Ovary (tissue), 9 donors: ENCODE data around the gene ISG15. TPM values are rescaled to one million over a fixed set of nuclear protein-coding genes. Genes with fewer than 3 reads are reported as not detected.

ENCODE experiments used
- DNase-seq, 5 donors: peaks; one replicate each; pipeline ENCODE4 v3.0.0-alpha.2; 2019 to 2020
- H3K27ac ChIP-seq, 2 donors: fragments of 200-600 bp; one replicate each; pipeline versions ENCODE4 v1.5.1 to v1.8.0; 2019 to 2022
- H3K27me3 ChIP-seq: fragments of 200-600 bp; one replicate; pipeline ENCODE4 v1.8.0; 2022
- H3K36me3 ChIP-seq: fragments of 200-600 bp; sonication (generic); one replicate; pipeline ENCODE4 v1.5.1; 2019
- H3K4me1 ChIP-seq: one replicate; pipeline ENCODE4 v1.8.1; 2013; ENCODE audit warnings: mild to moderate bottlenecking, moderate library complexity; ENCODE audit not compliant: insufficient read depth
- H3K4me3 ChIP-seq: fragments of 200-600 bp; sonication (generic); one replicate; pipeline ENCODE4 v1.5.1; 2017
- H3K9me3 ChIP-seq, 2 donors: fragments of 200-600 bp in 1 of 2; sonication (generic) in 1 of 2; one replicate each; pipeline versions ENCODE4 v1.5.1 to v1.8.1; 2013 to 2019; ENCODE audit warnings: mild to moderate bottlenecking in 1 of 2, moderate library complexity in 1 of 2
- EP300 ChIP-seq: sonication (generic); formaldehyde crosslinking; IDR thresholded peaks from one replicate; pipeline ENCODE4 v1.6.1; 2017; ENCODE audit warnings: antibody characterized with exemption
- POLR2A ChIP-seq: fragments of 450-650 bp; IDR thresholded peaks from one replicate; pipeline ENCODE4 v1.6.1; 2017; ENCODE audit warnings: antibody characterized with exemption, mild to moderate bottlenecking, moderate library complexity
- WGBS, 3 donors: extraction: QIAGEN DNeasy Blood & Tissue Kit in 1 of 3; methylation state at CpG; one replicate each; pipeline versions ENCODE4 v1.1.5 to v1.1.7; 2013 to 2017; 5-methylcytosine and 5-hydroxymethylcytosine counted together
- intact Hi-C, 4 donors: fragments of 100-400 bp; cut with DNase I; formaldehyde crosslinking; loops; one replicate each; pipeline versions ENCODE4 v1.11.0 to v1.15.1; 2022 to 2023
- polyA plus RNA-seq, 2 donors: library from polyadenylated mRNA; stranded (reverse); fragments of 200-250 nt in 1 of 2; fragments of 350-450 nt in 1 of 2; fragmentation: Illumina TruSeq in 1 of 2; extraction: RNeasy Lipid Tissue Mini Kit (QIAGEN cat#74804) in 1 of 2; gene quantifications; one replicate each; pipeline ENCODE4 v1.2.3, GENCODE V29; 2013 to 2014
- total RNA-seq, 7 donors: library from RNA; depleted of rRNA in 2 of 7; stranded (reverse); fragments of >200 nt in 2 of 7; fragmentation: NEBNext Ultra II Directional in 3 of 7; extraction: Animal tissue kit (Norgen Biotek cat#: 25700) in 3 of 7; gene quantifications; one replicate each; pipeline versions ENCODE4 v1.1.0 to v1.2.4, GENCODE V29; 2016 to 2023
- TF ChIP-seq, protein P1 (sequence below), 3 donors: fragments of 450-650 bp in 2 of 3; fragments of 200-600 bp in 1 of 3; IDR thresholded peaks; one replicate each; pipeline versions ENCODE4 v1.5.1 to v1.8.0; 2016 to 2022; ENCODE audit warnings: antibody characterized with exemption in 3 of 3, mild to moderate bottlenecking in 1 of 3
- donor health status: DM: no; HTN: no; CAD: no; lungs with moderate emphysema.
- donor health status: DM: no; HTN: no; CAD: no.
- donor health status: Bipolar disorder and iron deficiency.
- donor health status: DM: yes; HTN: yes; CAD: no.
- donor health status: DM: no; HTN: no; CAD: no.
- donor health status: DM: yes; HTN: yes; CAD: no.

Gene ISG15
- total and polyA plus RNA-seq, 9 donors, result 7.8 to 83.5 (median 14.9) TPM; not detected in 1

DNA sequence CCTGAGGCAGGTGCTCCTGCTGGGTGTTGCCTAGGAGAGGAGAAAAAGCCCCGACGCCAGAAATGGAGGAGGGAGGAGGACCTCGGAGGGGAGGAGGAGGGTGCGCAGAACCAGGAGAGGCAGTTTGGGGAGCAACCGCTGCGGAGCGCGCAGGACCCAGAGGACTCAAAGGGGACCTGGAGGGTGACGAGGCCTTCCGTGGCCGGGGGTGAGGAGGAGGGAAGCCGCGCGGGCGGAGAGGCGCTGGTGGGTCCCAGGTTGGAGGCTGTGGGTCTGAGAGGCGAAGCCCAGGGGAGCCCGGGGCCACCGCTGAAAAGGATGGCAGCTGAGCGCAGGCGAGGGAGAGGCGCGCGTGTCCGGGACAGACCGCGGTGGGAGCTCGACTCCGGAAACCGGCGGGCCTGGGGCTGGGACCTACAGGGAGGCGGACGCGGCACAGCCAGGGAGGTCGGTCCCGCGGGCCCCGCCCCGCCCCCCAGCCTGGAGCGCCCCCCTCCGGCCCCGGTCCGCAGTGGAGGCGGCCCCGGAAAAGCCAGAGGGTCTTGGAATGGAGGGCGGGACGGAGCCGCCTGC lies 45.7 kb downstream of the ISG15 start:
- 0 to 1% (median 1%) methylated on average over 39 to 48 of the region's 48 CpGs for WGBS, 3 donors
- H3K9me3 ChIP-seq, result no peaks in the 10 kb centered on the region
- peaks cover 3% of the 10 kb centered on the region for H3K4me1 ChIP-seq
- no peak for DNase-seq
- no peak overlapping the region for H3K27ac ChIP-seq
- TF ChIP-seq, protein P1, sequence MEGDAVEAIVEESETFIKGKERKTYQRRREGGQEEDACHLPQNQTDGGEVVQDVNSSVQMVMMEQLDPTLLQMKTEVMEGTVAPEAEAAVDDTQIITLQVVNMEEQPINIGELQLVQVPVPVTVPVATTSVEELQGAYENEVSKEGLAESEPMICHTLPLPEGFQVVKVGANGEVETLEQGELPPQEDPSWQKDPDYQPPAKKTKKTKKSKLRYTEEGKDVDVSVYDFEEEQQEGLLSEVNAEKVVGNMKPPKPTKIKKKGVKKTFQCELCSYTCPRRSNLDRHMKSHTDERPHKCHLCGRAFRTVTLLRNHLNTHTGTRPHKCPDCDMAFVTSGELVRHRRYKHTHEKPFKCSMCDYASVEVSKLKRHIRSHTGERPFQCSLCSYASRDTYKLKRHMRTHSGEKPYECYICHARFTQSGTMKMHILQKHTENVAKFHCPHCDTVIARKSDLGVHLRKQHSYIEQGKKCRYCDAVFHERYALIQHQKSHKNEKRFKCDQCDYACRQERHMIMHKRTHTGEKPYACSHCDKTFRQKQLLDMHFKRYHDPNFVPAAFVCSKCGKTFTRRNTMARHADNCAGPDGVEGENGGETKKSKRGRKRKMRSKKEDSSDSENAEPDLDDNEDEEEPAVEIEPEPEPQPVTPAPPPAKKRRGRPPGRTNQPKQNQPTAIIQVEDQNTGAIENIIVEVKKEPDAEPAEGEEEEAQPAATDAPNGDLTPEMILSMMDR (IDR thresholded peaks at IDR 0.05), result no peak
- TF ChIP-seq POLR2A (no peak), EP300 (no peak)
- H3K27me3 ChIP-seq, result peaks cover 9% of the 10 kb centered on the region
- peak overlapping the region; percentile 42 for H3K4me3 ChIP-seq
- H3K36me3 ChIP-seq, result no peaks in the 10 kb centered on the region
- intact Hi-C loops, result no loop called here

DNA sequence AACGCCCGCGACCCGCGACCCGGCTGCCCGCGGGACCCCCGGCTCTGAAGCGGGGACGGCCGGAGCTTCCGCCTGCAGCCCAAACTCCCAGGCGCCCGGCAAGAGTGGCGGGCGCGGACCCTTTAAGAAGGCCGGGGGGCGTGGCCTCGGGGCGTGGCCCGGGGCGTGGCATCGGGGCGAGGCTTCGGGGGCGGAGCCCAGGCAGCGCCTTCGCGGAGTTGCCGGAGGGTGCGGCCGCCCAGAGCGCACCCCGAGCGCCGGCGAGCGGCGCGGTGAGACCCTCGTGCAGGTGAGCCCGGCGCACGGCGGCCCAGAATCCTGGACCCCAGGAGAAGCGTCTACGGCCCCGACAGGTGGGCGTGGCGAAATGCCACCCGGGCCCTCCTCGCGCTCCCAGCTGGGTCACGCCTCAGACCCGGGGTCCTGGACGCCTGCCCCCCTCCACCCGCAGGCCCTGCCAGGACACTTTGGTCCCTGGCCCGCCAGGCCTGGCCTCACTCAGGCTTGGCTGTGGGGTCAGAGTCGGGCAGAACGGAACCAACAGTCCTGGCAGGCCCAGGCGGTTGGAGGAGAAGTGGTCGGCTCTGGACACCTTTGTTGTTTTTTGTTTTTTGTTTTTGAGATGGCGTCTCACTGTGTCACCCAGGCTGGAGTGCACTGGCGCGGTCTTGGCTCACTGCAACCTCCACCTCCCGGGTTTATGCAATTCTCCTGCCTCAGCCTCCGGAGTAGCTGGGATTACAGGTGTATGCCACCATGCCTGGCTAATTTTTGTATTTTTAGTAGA lies 46.4 kb downstream of the ISG15 start:
- WGBS, 3 donors, result 3 to 5% (median 5%) methylated on average over 38 to 69 of the region's 69 CpGs
- Histone ChIP-seq H3K27me3 (peaks cover 9% of the 10 kb centered on the region), H3K36me3 (no peaks in the 10 kb centered on the region), H3K9me3 (no peaks in the 10 kb centered on the region), H3K27ac (no peak overlapping the region), H3K4me3 (peak overlapping the region; percentile 42), H3K4me1 (peaks cover 3% of the 10 kb centered on the region)
- intact Hi-C loops, result no loop called here
- TF ChIP-seq, protein P1 (IDR thresholded peaks at IDR 0.05), result no peak
- TF ChIP-seq POLR2A (no peak), EP300 (no peak)
- peak; percentile 46 to 78 (median 69) for DNase-seq

DNA sequence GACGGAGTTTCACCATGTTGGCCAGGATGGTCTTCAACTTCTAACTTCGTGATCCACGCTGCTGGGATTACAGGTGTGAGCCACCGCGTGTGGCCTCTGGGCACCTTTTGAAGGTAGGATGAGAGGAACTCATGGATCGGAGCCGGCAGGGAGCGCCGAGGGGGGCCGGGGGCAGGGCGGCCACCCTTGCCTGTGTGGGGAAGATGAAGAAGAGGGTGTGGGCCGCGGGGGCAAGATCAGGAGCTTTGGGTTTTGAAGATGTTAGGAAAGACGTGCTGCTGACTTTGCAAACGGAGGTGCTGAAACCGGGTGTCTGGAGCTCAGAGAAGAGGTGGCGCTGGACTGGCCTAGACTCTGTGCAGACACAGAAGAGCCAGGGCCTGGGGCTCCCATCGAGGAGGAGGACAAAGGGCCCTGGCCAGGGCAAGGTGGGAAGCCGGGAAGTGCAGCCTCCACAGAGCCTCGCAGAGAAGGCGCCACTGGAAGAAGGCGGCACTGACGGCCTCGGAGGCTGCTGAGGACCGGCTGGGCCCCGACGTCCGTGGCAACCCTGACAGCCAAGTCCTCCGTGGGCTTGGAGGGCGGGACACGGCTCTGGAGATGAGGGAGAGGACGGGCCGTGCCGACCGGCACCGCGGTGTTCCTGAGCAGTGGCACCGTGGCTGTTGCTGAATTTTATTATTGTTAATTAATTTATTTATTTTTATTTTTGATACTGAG lies 47.1 kb downstream of the ISG15 start:
- no peak for TF ChIP-seq POLR2A
- TF ChIP-seq, protein P1 (IDR thresholded peaks at IDR 0.05), result no peak
- TF ChIP-seq EP300, result no peak
- H3K4me1 ChIP-seq, result peaks cover 3% of the 10 kb centered on the region
- no peaks in the 10 kb centered on the region for H3K9me3 ChIP-seq
- intact Hi-C loops, result no loop called here
- DNase-seq, result no peak
- no peak overlapping the region for H3K27ac ChIP-seq
- H3K36me3 ChIP-seq, result no peaks in the 10 kb centered on the region
- H3K27me3 ChIP-seq, result peaks cover 9% of the 10 kb centered on the region
- WGBS, 3 donors, result 42 to 48% (median 45%) methylated on average over 38 of the region's 38 CpGs
- no peak overlapping the region for H3K4me3 ChIP-seq

DNA sequence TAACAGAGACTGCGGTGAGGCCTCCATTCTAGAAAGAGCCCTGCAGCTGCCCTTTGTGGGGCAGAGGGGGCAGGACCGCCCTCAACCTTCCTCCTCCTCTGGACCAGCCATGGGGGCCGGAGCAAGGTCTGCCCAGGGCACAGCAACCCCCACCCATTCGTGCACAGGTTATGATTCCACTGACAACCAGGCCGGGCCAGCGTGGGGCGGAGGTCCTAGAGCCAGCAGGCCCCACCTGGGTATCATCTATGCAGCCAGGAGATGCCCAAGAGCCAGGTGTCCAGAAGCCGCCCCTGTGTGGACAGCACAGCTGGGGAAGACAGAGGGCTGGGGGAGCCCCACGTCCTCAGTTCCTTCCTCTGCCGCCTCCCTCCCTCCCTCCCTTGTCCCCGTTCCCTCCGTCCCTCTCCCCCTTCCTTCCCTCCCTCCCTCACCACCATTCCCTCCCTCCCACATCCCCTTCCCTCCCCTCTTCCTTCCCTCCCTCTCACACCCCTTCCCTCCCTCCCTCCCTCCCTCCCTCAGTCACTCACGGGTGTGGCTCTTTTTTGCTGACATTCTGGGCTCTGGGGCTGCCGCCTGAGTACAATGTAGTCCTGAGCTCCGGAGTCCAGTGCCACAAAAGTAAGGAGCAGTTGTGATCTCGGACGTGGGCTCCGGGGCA lies 48.5 kb downstream of the ISG15 start:
- no peaks in the 10 kb centered on the region for H3K9me3 ChIP-seq
- intact Hi-C loops, result loop anchor here in 1 of 4 donors (2.0 kb wide), 1 partner anchor 77 kb away; no protein-coding TSS in a partner anchor
- no peaks in the 10 kb centered on the region for H3K36me3 ChIP-seq
- H3K27me3 ChIP-seq, result peaks cover 9% of the 10 kb centered on the region
- peaks cover 3% of the 10 kb centered on the region for H3K4me1 ChIP-seq
- no peak for DNase-seq
- H3K27ac ChIP-seq, result no peak overlapping the region
- no peak for TF ChIP-seq POLR2A
- TF ChIP-seq, protein P1 (IDR thresholded peaks at IDR 0.05), result no peak
- no peak for TF ChIP-seq EP300
- 36 to 43% (median 42%) methylated on average over 16 of the region's 18 CpGs for WGBS, 3 donors
- no peak overlapping the region for H3K4me3 ChIP-seq
